GM18502 (cell line): Measurements from ENCODE around the gene TBC1D20.
"Not testable (repeated sequence)": the region's sequence is repeated elsewhere in the genome, so short reads cannot be mapped to it uniquely, and the experiment has no call there.

Experiments
- ATAC-seq: cut with Tn5 transposase; IDR thresholded peaks from one replicate; pipeline ENCODE4 v1.9.1; 2021; ENCODE audit warnings: mild to moderate bottlenecking; ENCODE audit not compliant: unreplicated experiment, poor library complexity

The TBC1D20 gene, protein sequence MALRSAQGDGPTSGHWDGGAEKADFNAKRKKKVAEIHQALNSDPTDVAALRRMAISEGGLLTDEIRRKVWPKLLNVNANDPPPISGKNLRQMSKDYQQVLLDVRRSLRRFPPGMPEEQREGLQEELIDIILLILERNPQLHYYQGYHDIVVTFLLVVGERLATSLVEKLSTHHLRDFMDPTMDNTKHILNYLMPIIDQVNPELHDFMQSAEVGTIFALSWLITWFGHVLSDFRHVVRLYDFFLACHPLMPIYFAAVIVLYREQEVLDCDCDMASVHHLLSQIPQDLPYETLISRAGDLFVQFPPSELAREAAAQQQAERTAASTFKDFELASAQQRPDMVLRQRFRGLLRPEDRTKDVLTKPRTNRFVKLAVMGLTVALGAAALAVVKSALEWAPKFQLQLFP

DNA sequence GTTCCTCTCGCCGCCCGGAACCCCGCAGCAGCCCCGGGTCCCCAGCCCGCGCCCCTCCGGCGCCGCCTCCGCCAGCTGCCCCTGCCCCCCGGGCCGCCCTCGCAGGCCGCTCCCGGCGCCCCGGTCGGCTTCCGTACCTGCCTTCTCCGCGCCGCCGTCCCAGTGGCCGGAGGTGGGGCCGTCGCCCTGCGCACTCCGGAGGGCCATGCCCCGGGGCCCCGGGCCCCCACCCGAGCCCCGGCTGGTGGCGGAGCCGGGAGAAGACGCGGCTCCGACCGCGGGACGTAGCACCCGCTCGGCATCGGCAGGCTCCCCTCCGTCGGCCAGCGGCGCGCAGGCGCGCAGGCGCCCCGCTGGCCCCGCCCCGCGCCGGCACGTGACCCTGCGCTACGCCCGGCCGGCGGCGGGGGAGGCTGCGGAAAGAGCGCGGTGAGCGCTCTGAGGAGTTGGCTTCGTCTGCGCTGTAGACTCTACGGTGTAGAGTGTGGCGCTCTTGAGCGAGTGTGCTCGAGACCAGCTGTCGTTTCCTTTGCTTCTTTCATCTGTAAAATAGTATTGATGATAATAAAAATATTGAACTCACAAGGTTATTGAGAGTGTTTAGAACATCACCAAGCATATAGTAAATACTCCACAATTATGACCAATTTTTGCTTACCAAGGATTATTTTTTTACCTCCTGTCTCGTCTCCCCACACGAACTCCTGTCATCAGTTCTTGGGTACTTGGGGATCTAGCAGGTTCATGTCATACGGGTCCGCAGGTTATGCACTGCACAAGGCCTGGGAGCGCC is at the start of gene TBC1D20:
TBC1D20 (minus strand) TSS at position 335 of the 793 bp plus-strand sequence; CDS start at position 207, 128 bp downstream.
- peak; percentile 94 for ATAC-seq

DNA sequence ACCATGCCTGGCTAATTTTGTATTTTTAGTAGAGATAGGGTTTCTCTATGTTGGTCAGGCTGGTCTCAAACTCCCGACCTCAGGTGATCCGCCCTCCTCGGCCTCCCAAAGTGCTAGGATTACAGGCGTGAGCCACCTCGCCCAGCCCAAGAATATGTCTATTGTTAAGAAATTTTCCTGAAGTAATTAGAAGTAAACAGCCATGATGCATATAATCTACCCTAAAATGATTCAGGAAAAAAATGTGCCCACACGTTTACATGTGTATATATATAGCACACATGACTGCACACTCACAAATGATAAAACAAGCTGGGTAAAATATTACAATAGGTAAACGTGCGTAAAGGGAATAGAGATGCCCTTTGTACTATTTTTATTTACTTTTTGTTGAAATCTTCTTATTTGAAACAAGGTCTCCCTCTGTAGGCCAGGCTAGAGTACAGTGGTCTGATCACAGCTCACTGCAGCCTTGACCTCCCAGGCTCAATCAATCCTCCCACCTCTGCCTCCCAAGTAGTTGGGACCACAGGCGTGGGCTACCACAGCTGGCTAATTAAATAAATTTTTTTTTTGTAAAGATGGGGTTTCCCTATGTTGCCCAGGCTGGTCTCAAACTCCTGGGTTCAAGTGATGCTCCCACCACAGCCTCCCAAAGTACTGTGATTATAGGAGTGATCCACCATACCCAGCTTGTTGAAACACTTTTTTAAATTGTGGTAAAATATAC is 48.2 kb upstream of the TBC1D20 start:
- ATAC-seq, result not testable (repeated sequence)

DNA sequence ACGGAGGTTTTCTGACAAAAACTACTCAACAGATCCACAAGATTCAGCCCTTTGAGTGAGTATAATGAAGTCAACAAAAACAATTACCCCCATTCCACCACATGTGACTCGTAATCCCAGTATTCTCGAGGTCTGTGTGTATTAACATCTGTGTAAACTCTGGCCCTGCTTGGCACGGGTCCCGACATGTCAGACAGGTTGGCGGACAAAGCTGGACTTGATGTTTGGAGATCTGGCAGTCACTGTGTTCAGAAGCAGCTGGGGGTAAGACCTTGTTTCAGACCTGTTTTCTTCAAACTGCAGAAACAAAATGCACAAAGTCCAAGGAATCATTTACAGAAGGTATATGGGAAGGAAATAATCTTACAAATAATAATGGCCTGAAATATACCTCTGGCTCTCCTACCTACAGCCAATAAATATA is 46.0 kb upstream of the TBC1D20 start:
- not testable (repeated sequence) for ATAC-seq

DNA sequence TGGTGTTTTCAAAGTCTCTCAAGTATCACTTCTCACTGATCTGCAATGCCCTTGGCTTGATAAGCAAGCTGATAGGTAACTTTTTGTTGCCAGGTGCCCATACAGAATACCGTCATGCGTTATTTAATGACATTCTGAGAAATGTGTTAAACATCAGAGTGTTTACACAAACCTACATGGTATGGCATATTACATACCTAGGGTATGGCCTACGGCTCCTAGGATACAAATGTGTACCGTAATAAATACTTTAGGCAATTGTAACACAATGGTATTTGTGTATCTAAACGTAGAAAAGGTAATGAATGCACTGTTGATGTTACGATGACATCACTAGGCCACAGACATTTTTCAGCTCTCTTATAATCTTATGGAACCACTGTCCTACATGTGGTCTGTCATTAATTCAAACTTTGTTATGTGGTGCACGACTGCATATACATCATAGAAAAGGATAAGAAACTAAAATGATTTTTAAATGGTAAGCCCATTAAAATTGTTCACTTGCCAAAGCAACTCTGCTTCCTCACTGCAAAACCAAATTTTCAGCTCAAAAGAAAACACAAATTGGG is 45.5 kb upstream of the TBC1D20 start:
- no peak for ATAC-seq

DNA sequence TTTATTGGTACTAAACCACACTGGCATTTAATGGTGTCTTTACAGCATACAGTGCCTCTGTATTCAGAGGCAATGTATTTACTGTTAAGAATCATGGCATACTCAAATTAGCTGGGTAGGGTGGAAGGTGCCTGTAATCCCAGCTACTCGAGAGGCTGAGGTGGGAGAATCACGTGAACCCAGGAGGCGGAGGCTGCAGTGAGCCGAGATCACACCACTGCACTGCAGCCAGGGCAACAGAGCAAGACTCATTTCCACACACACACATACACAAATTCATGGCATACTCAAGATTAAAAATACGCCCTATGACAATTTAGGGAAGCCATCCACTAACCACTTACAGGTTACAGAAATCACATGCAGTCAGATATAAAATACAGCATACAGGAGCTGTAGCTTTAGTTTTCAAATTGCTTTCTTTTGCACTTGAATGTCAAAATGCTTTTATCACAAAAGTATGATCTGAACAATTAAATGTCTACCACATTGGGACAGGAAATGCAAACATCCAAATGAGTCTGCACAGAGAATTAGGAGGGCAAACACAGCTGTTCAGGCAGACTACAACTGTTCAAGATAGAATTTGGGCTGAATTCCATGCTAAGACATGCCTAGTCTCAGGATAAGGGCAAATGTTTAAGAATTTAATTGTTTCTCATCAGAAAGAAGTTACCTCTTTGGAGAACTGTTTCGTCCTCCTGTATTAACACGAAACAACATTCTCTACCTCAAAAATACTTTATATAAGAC is 44.8 kb upstream of the TBC1D20 start:
- no peak for ATAC-seq

DNA sequence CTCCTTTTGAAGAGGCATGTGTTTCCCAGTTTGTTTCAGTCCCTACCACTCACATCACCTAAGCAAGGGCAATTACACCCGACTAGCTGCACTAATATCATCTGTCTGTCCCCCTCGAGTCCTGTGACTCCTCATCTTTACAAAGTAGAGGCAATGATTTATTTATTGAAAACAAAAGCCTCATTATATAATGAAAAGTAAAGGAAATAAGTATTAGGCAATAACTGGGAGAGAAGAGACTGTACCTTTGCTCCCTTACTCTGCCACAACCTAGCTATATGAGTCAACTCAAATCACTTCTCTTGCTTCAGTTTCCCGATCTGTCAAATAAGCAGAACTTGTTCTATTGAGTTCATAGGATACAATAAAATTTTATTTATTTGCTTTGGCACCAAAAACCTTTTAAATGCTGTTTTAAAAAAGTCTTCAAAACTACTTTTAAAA is 42.3 kb upstream of the TBC1D20 start:
- ATAC-seq, result no peak

DNA sequence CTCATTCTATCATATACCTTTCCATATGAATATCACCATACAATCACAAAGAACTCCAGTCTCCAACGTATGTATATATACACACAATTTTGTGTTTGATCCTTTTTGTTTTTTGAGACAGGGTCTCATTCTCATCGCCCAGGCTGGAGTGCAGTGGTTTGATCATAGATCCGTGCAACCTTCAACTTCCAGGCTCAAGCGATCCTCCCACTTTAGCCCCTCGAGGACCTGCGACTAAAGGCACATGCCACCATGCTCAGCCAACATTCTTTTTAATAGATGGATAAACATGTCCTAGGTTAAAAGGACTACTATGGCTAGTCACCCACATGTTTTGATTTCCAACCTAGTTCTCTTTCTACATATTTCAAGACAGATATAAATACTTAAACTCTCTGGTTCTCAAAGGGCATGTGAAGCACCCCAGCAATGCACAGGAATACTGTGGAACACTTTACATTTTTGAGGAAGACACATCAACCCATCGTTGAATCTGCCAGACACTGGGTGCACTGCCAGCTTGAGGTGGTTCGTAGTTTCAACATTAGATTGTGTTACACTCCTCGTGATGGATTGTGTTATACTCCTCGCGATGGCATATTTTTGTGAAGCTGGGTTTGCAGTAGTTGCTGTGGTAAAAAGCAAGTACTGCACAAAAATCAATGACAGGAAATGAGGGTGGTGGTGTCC is 40.9 kb upstream of the TBC1D20 start:
- no peak for ATAC-seq

DNA sequence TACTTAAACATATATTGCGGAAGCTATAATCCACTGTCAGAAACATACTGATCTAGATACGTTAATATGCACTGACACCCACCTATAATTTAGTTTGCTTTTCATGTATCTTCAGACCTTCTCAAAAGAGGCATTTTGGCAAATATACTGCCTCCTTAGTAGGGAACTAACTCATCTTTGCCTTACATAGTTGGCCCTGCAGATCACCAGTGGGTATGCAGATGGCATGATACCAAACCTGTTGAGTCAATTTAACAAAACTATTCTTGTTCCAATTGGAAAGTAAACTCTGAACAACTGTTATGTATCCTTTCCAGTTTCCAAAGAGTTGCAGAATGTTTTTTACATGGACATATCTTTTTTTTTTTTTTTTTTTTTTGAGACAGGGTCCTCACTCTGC is 35.6 kb upstream of the TBC1D20 start:
- ATAC-seq, result no peak

DNA sequence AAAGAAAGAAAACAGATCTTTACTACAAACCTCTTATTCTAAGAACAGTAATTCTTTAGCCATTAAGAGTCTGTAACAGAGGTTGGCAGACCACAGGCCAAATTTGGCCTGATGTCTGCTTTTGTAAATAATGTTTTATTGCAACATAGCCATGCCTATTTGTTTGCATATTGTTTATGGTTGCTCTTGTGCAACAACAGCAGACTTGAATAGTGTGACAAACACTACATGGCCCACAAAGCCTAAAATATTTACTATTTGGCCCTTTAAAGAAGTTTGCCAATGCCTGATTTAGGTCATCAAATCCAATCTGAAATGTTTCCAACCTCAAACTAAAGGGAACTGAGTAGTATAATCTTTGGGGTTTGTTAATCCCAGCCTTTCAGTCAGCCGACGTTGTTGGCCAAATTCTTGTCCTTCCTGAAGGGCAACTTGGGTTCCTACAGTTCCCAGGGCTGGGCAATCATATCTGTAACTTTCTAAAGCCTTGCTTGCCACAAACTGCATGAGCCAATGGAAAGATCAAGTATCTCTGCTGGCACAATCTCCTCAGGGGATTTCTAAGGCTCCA is 33.9 kb upstream of the TBC1D20 start:
- no peak for ATAC-seq

DNA sequence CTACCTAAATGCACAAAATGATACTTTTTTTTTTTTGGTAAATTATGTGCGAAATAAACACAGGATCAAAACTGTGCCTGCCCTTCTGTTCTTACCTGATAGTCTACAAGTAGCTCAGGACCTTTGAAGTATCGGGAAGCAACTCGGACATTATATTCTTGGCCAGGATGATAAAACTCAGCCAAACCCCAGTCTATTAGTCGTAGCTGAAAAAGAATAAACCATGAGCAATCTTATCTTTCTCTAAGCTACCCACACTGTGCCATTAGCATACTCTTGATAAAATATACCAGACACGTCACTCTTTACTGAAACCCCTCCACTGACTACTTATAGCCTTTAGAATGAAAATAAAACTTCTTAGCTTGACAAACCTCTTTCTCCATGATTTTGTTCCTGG is 29.8 kb upstream of the TBC1D20 start:
- no peak for ATAC-seq

DNA sequence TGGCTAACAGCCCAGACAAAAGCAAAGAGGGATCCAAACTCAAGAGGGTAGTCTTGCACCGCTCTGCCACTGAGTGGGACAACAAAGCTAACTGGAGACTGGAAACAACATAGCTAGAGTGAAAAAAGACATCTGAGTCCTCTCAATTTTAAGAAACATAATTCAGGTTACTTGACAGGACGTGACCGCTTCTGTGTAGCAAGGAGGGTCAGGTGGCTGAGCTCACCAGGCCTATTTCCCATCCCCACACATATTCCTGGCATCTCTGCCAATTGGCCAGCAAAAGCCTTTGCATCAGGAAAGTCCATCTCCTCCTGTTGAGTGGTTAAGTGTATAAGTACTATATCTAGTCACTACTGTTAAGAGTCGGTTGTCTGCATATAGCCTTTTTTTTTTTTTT is 25.3 kb upstream of the TBC1D20 start:
- no peak for ATAC-seq

DNA sequence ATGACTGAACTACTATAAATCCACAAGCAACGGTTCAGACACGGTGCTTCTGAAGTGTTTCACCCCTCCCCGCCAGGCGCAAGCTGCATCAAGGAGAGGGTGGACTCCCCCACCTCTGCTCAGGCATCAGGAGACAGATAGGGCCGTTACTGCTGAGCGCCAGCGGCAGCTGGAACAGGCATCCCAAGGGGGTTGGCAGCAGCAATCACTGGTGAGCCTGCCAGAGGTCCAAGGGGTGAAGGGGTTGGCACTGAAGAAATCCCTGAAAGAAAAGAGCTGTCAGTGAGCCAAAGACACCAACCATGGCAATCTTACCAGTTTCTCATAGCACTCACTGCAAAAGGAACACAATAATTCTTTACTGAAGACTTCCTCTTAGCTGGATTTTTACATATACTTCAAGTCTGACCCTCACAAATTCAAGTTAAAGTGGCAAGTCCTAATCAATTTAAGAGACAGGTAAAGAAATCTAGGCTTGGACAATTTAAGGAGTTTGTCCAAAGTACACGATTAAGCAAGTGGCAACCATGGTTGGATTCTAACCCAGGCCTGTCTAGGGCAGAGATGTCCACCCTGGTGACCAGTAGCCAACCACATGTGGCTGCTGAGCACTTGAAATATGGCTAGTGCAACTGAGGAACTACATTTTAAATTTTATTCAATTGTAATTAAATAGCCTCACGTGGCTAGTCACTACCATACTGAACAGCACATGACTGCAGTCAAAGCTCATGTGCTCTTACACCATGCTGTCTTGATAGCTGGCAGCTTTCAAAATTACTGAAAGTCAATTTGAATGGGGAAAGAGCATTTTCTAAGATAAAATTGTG is 21.7 kb upstream of the TBC1D20 start:
- no peak for ATAC-seq

DNA sequence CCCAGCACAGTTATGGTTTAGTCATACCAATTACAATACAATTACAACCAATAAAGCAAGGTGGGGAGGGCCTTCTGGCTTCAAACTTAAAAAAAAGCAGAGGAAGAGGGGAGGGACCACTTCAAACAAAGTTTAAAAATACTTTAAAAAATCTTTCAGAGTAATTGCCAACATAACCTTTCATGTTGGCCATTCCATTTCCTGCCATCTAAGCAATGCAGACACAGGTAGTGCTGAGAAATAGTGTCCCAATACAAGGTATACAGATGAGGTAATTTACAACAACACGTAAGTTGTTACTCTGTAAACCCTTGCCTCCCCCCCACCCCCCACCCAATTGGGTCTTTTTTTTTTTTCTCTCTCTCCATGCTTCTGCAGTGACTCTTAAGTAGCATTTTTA is 18.8 kb upstream of the TBC1D20 start:
- ATAC-seq, result no peak

DNA sequence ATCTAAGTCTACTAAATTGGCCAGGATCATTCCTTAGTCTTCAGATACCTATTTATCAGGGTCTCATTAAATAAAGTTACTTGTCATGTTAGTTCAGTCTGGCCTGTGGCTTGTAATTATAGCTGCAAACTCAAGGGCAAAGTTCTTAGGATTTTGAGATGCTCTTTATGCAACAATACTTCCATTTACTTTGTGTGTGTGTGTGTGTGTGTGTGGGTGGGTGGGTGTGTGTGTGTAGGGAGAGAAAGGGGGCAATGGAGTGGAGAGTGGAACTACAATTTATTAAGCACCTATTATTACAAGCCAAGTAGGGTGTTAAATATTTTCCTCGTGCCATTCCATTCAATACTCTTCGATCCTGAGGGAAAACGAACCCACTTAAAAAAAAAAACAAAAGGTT is 17.7 kb upstream of the TBC1D20 start:
- ATAC-seq, result no peak

DNA sequence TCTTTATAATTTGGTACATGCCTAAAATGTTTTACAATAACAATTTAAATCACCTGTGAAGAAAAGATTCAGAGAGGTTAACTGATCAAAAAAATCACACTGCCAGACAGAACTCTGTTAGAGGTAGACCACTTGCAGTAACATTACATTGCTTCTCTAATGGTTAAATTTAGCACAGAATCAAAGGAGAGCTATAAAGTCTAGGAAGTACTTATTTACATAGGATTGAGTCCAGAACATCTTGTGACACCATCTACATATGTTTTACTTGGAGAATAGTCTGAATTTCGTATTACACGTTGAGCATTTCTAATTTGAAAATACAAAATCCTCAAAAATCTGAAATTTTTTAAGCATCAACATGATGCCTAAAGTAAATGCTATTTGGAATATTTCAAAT is 17.2 kb upstream of the TBC1D20 start:
- no peak for ATAC-seq

DNA sequence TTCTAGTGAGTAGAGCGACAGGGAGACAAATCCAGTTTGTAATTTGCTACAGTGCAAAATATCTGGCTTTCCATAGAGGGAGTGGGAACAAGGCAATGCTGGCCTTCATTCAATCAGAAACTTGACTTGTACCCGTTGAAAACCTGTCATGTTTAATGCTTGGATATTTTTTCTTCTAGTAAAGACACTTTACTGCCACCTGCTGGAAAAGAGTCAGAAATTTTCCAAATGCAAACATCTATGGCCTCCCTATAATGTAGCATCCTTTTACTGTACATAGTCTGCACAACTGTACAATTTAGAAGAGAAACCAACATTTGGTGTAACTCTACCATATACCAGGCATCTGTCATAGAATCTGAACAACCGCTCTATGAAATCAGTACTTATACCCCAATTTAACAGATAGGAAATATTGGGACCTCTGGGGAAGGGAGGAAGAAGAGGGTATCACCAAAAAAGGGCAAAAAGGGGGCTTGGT is 16.7 kb upstream of the TBC1D20 start:
- no peak for ATAC-seq

DNA sequence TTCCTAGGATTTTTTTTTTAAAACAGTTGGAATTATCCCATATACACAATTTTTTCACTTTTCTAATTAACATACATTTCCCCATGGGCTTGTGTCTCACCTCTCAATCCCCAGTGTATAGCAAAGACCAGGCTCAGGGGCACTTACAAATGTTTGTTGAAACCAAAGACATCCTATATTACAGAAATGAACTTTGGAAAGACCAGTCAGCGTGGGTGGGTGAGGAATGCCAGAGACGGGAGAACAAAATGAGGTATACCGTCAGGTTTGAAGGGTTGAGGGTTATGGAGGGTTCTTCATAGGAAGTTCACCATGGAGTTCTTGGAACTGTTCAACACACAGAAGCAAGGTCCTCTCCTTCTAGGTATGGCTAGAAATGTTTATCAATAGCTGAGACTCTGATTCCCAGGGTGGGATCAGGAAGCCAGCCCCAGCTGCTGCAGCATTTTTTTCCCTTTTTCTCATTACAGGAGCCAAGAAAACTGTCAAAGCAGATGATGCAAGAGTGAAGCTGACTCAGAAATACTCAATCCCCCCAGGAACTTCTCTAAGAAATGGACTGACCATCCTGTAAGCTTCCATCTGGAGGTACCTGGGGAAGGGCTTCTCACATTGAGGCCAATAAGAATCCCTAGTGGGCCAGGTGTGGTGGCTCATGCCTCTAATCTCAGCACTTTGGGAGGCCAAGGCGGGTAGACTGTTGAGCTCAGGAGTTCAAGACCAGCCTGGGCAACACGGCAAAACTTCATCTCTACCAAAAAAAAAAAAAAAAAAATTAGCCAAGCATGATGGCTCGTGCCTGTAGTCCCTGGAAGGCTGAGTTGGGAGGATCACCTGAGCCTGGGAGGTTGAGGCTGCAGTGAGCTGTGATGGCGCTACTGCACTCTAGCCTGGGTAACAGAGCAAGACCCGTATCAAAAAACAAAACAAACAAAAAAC is 15.9 kb upstream of the TBC1D20 start:
- no peak for ATAC-seq
